ACHN (cell line): ENCODE data around the gene TMEM179.

ENCODE experiments used
- DNase-seq: peaks from one replicate; pipeline ENCODE4 v3.0.0-alpha.2; 2015
- in situ Hi-C: cut with HindIII; loops from 2 replicates; pipeline ENCODE4 v1.10.0; 2017; ENCODE audit warnings: low sequenced_read_pairs, low pct_ligation_motif_present, low pct_unique_long_range_greater_than_20kb

Gene TMEM179

DNA sequence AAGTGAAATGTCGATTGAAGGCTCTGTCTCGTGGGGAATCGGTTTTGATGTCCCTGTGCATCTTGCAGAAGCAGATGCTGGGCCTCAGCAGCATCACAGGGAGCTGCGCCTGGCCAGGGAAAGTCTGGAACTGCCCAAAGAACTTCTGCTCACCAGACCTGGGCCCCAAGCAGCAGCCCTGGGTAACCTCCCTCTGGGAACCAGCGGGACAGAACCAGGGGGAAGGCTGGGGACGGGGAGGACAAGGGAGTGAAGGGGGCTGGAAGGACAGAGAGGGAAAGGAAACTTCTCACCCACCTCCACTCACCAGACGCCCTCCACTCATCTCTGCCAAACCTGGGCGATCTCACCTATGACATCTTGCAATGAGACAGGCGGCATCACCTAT is 51.8 kb downstream of the TMEM179 start:
- in situ Hi-C loops: no loop called here
- DNase-seq: no peak

DNA sequence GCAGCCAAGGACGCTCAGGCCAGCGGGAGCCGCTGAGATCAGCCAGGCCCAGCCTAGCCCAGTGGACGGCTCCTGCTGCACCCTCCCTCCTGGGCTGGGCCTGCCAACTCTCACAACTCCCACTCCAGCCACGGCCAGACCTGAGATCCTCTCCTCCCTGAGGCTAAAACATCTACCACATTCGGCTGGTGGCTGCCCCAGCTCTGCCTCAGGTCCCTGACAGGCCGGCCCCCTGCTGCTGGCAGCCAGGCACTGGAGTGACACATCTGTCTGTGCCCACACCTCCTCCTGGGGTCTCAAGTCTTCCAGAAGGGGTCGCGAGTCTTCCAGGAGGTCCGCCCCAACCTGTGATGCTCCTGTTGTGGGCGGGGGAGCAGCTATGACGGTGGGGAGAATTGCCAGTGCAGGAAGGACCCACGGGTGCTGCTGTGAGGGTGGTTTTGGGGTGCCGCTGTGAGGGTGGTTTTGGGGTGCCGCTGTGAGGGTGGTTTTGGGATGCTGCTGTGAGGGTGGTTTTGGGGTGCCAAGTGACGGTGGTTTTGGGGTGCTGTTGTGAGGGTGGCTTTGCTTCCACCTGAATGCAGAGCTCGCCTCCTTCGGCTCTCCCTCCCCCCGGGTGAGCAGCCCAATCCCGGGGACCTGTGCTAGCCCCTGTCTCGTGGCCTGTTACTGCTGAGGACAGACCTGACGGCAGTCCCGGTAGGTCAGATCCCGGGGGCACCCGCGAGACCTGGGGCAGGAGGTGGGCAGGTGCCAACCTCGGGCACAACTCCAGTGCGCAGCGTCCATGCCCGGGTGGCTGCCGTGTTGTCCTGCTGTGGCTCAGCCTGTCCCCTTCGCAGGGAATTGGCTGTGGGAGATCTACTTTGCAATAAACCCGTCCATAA is 52.5 kb downstream of the TMEM179 start:
- in situ Hi-C loops: no loop called here

DNA sequence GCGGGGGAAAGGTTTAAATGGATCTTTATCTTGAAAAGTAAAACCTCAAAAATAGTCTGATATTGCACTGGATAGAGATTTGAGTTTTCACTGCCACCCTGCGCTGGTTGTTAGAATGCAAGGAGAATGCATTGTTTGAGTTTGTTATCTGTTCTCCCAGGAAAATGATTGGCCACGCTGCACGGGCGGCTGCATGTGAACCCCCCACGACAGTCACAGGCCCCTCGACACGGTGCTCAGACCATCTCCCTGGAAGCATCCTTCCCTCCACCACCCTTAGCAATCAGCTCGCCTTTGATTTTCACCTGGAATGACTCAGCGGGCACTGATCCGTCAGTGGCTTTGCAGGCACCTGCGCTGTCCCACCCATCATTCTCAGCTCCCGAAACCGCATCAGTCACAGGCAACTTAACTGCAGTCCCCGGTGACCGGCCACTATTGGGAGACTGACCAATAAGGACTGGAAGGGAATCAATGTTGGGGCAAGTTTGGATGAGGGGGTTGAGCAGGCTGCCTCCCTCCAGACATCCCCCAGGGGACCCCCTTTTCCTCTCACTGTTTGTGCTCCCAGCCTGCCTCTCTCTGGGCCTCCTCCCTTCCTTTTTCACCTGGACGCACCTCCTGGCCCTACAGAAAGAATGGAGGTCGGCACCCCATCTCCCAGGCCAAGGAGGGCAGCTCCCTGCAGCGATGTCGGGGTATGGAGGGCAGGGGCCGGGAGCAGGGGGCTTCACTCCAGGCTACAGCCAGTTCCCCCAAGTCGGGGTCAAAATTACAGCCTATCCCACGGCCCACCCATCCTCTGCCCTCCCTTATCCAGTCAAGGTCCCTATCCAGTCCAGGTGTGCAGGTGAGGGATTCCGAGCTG is 53.5 kb downstream of the TMEM179 start:
- in situ Hi-C loops: no loop called here

More for the DNA sequence above, 52.5 kb downstream of the TMEM179 start:
- no peak for DNase-seq

DNA sequence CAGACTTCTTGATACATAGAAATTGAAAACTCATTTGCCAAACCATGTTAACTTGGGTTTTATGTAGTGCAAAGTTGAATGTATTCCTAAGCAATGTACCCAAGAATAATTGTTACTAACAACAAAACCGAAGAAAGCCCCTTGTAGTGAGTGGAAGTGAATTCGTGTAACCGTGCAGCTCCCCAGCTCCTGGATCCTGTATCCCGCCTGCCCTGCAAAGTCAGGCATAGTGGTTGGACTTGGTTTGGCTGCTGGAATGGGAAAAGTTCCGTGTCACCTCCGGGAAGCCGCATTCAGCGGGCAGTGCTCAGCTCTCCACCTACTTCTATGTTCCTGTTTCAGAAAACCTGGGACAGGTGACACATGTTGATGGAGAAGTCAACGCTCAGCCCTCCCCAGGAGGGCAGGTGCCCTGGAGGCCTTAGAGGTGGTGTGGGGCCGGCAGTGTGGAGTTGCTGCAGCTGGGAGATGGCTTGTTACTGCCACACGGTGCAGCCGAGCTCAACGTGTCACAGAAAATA is 54.2 kb downstream of the TMEM179 start:
- in situ Hi-C loops: no loop called here
- DNase-seq: no peak

More for the DNA sequence above, 53.5 kb downstream of the TMEM179 start:
- DNase-seq: no peak

DNA sequence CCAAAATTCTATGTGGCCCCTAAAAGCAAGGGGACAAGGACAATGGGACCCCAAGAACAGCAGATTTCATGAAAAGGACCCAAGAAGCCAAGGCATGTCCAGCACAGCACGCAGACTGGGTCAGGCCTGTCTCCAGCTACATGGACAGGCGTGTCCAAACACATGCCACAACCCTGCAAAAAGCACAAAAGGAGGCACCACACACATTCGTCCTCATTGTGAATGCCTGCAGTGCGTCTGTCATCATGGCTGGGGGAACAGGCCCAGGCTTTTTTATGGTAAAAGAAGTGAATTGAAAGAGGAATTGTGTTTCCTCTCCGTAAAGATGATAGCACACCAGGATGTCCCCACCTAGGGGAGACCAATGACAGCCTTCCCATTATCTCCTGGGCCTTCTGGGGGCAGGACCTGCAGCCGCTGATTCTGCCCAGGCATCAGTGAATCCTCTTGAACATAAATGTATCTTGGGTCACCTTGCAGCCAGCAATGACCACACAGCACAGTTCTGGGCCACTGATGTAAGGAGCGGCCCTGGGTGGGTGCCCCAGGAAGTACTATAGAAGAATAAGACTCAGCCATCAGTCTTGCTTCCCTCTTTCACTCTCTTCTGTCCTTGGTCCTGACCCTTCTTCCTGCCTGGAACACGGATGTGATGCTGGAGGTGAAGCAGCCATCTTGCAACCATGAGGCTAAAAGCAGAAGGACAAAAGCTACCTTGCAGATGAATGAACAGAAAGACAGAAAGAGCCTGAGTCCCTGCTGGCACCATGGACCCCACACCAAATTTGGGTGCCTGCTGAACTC is 54.8 kb downstream of the TMEM179 start:
- no peak for DNase-seq
- in situ Hi-C loops: no loop called here

DNA sequence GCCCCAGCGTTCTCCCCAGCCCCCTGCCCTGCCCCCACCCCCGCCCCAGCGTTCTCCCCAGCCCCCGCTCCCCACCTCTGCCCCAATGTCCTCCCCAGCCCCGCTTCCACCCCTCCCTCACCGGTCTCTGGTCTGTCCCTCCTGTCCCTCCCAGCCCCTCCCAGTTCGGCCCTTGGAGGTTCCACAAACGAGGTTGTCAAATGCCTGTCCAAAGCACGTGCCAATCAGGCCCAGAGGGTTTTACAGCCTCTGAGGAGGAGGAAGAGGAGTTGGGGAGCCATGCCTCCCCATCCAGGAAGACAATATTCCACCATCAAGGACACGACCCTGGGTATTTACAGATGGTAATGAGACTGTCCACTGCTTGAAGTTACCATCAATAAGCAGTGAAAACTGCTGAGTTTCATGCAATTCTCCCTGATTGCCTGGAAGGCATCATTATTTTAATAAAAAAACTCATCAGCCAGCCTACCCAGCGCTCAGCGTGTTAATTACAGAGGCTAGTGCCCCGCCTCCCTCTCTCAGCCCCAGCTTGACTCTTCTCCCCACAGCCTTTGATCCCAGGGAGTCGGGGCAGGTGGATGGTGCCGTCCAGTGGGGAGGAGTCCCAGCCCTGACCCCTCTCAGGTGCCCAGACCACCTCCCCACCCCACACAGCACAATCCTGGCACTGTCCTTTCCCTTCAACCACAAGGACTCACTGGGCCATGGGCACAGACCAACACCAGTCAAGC is 55.6 kb downstream of the TMEM179 start:
- DNase-seq: no peak
- in situ Hi-C loops: no loop called here

DNA sequence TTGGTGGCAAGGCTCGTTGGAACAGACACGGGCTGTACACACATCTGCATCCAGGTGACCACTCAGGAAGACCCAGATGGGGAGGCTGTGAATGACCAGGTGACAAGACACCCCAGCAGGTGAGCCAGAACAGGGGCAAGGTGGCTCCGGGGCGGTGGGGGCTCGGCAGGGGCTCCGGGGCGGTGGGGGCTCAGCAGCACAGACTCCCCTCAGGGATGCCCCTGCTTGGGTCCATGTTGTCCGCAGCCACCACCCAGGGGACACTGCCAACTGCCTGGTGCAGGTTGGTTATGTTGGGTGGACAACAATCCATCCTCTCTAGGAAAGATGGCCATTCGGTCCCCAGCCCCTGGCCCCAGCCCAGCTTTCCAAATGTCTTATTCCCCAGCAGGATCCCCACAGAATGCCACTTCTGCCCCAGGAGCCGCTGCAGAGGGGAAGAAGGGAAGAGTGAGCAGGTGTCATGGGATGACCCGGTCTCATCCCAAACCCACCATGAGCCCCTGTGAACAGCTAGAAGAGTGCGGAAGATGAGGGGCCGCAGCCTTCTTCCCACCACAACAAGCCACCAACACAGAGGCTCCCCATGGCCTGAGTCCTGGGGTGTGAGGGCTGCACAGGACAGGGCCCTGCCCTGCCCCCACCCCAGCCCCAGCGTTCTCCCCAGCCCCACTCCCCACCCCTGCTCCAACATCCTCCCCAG is 56.4 kb downstream of the TMEM179 start:
- DNase-seq: no peak
- in situ Hi-C loops: no loop called here

DNA sequence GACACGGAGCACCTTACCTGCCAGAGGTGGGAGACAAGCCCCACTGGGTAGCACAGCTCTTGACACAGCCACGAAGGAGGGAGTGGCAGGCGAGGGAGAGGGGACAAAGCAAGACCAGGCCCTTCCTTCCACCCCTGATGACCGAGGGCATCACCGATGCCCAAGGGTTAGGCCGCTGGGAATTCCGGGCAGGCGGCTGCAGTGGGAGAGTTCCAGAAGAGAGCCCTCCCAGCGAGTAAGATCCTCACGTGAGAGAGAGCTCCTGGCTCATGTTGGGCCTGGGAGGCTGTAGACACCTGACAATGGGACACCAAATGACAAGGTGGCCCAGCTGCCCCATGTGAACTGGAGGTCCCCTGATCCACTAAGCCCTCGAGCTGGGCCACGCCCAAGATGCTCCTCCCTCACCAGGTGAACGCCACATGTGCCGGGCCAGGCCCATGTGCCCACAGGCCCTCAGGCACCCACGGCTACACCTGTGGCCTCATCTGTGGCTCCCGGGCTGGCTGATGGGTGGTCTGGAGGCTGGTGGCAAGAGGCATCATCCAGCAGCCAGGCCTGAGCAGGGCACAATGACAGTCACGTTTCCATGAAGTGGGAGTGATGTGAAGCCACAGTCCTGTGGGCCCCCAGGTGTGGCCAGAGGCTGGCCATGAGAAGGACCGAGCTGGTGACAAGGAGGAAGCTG is 57.1 kb downstream of the TMEM179 start:
- in situ Hi-C loops: no loop called here
- DNase-seq: no peak

DNA sequence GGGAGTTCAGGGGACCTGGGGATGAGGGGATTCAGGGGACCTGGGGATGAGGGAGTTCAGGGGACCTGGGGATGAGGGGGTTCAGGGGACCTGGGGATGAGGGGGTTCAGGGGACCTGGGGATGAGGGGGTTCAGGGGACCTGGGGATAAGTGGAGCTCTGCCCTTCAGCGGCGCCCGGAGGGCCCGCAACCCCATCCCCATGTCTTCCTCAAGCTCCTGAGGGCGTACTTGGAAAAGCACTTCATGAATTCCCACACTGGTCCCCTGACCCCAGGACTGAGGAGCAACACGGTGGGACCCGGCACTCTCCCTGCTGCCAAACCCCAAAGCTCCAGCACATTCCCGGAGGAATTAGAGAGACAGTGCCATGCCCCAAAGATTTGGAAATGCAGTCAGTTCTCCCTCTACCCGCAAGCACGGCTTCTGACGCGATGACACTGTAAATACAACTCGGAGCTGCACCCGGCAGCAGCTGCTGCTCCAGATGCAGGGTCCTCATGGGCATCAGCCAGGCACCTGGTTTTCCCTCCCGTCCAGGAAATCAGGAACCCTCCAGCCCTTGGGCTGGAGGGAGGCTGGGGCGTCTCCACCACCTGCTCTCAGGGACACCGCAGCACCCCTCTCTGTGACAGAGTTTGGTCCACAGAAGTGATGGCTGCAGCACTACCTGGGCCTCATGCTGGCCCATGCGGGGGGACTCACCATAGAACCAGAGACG is 57.8 kb downstream of the TMEM179 start:
- in situ Hi-C loops: no loop called here
- no peak for DNase-seq

DNA sequence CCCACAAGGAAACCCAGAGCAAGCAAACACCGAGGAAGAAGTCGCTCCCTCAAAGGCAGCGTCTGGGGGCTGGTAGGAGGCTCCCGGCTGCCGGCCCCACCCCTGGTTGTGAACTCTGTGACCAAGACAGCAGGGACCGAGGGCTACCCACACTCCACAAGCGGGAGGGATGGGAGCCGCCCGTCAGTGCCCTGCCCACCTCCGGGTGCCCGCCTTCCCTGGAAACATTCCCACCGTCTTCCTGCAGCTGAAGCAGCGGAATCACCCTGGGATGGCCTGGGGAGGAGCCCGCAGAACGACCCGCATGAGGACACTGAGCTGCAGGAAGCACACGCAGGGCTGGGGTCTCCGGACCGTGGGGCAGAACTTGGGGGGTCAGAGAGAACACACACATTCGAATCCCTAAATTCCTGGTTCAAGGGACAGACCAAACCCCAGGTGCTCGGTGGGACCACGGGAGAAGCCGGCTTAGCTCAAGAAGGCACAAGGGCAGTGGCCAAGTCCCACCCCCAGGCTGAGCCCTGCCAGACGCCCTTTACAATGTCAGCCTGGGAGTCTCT is 58.5 kb downstream of the TMEM179 start:
- no peak for DNase-seq
- in situ Hi-C loops: no loop called here

DNA sequence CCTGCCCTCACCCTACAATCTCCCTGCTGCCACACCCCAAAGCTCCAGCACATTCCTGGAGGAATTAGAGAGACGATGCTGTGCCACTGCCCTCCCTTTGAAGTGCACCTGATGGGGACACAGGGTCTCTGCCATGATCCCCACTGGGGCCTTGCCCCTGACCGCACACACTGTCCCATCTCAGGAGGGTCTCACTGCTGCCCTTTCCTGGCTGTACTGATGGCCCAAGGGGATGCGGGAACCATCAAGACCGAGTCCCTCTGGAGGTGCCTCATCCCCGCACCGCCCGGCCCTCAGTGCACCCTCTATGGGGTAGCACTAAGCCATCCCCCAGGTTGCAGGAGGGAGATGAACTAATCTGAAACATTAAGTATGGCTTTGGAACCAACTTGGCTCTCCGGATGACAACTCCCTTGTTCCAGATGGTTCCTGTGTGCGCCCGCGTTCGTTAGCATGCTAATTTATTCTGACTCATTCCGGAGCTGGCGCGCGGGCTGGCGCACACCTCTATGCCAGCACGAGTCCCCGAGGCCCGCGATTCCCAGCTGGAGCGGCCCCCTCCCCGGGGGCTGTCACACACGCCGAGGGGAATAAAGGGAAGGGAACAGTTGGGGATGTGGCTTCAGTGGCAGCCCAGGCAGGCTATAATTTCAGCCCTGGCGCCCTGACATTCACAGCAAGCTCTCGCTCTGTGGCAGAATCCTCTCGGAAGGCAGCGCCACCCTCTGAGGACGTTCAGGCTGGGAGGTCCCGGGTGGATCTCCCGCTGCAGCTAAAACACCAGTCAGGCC is 59.2 kb downstream of the TMEM179 start:
- in situ Hi-C loops: no loop called here

DNA sequence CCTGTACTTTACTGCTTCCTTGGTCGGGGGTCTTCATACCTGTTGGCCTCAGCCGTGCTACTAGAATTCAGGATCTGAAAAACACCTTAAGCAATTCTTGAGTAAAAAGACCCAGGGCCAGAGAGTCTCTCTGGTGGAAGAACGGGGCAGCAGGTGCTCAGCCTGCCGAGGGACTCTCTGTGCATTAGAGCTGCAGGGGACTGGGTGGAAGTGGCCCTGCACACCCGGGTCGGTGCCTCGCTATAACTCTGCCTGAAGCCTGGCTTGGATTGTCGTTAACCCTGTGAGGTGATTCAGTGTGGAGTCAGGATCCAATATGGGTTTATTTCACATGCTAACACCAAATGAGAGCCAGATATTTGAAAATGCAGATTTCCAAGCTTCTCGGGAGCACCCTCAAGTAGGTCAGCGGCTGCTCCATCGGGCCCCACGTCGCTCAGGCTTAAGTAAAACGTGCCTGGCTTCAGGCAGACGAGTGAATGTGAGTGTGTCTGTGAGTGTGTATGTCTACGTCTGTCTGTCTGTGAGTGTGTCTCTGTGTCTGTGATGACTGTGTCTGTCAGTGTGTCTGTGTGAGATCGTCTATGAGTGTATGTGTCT is 60.1 kb downstream of the TMEM179 start:
- in situ Hi-C loops: no loop called here
- DNase-seq: no peak

More for the DNA sequence above, 59.2 kb downstream of the TMEM179 start:
- no peak for DNase-seq

DNA sequence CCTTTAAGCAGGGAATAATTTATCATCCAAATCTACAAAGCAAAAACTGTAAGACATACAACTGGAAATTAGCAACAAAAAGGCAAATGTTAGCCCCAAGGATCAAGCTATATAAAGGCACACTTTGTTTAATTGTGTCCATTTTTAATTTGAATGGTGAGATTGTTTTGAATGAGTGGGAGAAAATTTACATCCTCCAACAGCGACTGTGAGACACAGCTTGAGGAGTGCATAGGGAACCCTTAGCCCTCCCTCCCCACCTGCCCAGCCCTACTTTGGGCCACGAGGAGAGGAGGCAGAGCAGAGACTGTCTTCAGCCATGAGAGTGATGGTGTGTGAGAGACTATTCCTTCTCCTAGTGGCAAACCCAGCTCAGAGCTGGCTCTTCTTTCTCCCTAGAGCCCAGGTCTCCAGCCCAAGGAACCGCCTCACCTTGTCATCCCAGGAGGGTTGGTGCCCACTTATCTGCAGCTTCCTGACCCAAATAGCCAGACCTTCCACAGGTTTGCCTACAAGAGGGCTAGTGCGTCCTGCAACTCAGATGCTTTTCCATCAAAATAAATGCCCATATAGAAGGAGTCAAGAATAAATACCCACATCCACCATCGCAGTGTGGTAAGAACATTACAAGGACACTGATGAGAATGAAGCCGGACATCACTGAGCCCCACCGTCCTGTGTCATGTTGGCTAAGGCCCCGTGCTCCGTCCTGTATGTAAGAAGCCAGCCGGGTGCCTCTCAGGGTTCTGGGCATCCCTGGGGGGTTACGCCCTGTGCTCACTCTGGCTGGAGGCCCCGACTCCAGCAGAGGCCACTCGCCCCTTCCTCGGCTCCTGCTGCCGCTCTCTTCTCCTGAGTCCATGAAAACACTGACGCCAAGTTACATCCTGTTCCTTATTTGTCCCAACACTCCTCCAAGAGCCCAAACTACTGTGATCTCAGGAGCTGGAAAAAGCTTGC is 61.4 kb downstream of the TMEM179 start:
- in situ Hi-C loops: no loop called here
- DNase-seq: no peak

DNA sequence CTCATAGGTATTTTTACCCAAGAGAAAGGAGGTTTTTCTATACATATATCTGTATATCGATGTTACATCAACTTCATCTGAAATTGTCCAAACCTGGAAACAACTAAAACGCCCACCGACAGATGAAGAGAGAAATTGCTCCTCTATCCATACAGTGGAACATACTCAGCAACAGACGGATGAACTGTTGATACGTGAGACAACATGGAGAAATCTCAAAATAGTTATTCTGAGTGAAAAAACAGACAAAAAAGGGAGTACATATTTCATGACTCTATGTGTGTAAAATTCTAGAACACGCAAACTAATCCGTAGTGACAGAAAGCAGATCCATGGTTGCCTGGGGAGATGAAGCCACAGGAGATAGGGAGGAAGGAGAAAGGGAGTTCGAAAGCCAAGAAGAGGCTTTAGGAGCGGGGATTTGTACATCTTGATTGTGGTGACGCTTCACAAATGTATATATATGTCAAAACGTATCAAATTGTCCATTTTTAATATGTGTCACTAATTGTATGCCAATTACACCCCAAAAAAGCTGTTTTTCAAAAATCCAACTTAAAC is 62.6 kb downstream of the TMEM179 start:
- no peak for DNase-seq
- in situ Hi-C loops: no loop called here
